IMR-90 (cell line): Measurements from ENCODE around the gene PSMD8. TPM values are rescaled to one million over a fixed set of nuclear protein-coding genes. Genes with fewer than 3 reads are reported as not detected.

Experiments used
- ATAC-seq: fragments of 200-7000 bp; cut with Tn5 transposase; 2 replicates; pipeline ENCODE4 v1.9.1; 2020; ENCODE audit warnings: low read depth, mild to moderate bottlenecking, moderate library complexity
- Bru-seq: library from RNA; stranded (reverse); fragments of 400-500 nt; gene quantifications from one replicate; lab custom pipeline; 2021; lab: Mats Ljungman, UMichigan
- BruChase-seq, 2 experiments: library from RNA; stranded (reverse); fragments of 400-500 nt; gene quantifications; one replicate each; lab custom pipeline; 2021; lab: Mats Ljungman, UMichigan
- BruUV-seq: library from RNA; stranded (reverse); fragments of 400-500 nt; replicated peaks from 2 replicates; lab custom pipeline; 2021; lab: Mats Ljungman, UMichigan
- CTCF ChIA-PET: fragments of 300-600 bp; formaldehyde crosslinking; extraction: SDS; loops from one replicate; lab custom pipeline; 2021; ENCODE audit warnings: antibody characterized with exemption; lab: Yijun Ruan, JAX
- POLR2A ChIA-PET: fragments of 300-600 bp; sonication (Branson Sonifier 250); formaldehyde crosslinking; loops from one replicate; lab custom pipeline; 2022; ENCODE audit warnings: antibody characterized with exemption; ENCODE audit not compliant: unreplicated experiment; lab: Charles Lee
- DNase-seq: peaks from one replicate; pipeline ENCODE4 v3.0.0; 2013
- H2AFZ ChIP-seq: replicated peaks from 2 replicates; pipeline ENCODE3; 2013; ENCODE audit warnings: low read length, mild to moderate bottlenecking; ENCODE audit not compliant: poor library complexity
- H2AK5ac ChIP-seq: 2 replicates; pipeline ENCODE4 v1.6.1; 2013; ENCODE audit warnings: low read depth, low read length, inconsistent platforms
- H2AK9ac ChIP-seq: replicated peaks from 2 replicates; pipeline ENCODE3; 2013; ENCODE audit warnings: mild to moderate bottlenecking, low read depth, low read length, moderate library complexity; ENCODE audit not compliant: poor library complexity
- H2BK120ac ChIP-seq: 2 replicates; pipeline ENCODE4 v1.6.1; 2013; ENCODE audit warnings: low read depth, low read length, inconsistent platforms
- H2BK15ac ChIP-seq: 3 replicates; pipeline ENCODE4 v1.6.1; 2013; ENCODE audit warnings: low read depth, low read length, inconsistent platforms
- H2BK20ac ChIP-seq: 2 replicates; pipeline ENCODE4 v1.6.1; 2013; ENCODE audit warnings: low read depth, mild to moderate bottlenecking, inconsistent platforms, low read length, moderate library complexity
- H2BK5ac ChIP-seq: 2 replicates; pipeline ENCODE4 v1.6.1; 2013; ENCODE audit warnings: mild to moderate bottlenecking, low read depth, low read length, inconsistent platforms; ENCODE audit not compliant: poor library complexity, severe bottlenecking
- H3K14ac ChIP-seq: replicated peaks from 2 replicates; pipeline ENCODE4 v1.6.1; 2013; ENCODE audit warnings: low read depth, low read length, inconsistent platforms
- H3K18ac ChIP-seq: 2 replicates; pipeline ENCODE4 v1.6.1; 2013; ENCODE audit warnings: low read depth, low read length, control low read depth
- H3K23ac ChIP-seq: 2 replicates; pipeline ENCODE4 v1.6.1; 2013; ENCODE audit warnings: low read depth, low read length, inconsistent platforms
- H3K27ac ChIP-seq: 2 replicates; pipeline ENCODE4 v1.5.1; 2013; ENCODE audit warnings: mild to moderate bottlenecking, control low read depth, low read length; ENCODE audit not compliant: insufficient read depth
- H3K27me3 ChIP-seq: 2 replicates; pipeline ENCODE4 v1.6.1; 2013; ENCODE audit warnings: low read length; ENCODE audit not compliant: control insufficient read depth, insufficient read depth
- H3K36me3 ChIP-seq: 2 replicates; pipeline ENCODE4 v1.6.1; 2013; ENCODE audit warnings: low read length, mixed read lengths; ENCODE audit not compliant: control insufficient read depth, insufficient read depth
- H3K4ac ChIP-seq: 2 replicates; pipeline ENCODE4 v1.6.1; 2013; ENCODE audit warnings: low read depth, low read length, inconsistent platforms
- H3K4me1 ChIP-seq: 2 replicates; pipeline ENCODE4 v1.6.1; 2013; ENCODE audit warnings: low read length, mixed read lengths; ENCODE audit not compliant: control insufficient read depth, insufficient read depth
- H3K4me2 ChIP-seq: 2 replicates; pipeline ENCODE4 v1.6.1; 2013; ENCODE audit warnings: low read depth, mild to moderate bottlenecking, control low read depth, low read length, moderate library complexity
- H3K4me3 ChIP-seq: 2 replicates; pipeline ENCODE4 v1.5.1; 2013; ENCODE audit warnings: low read depth, mild to moderate bottlenecking, control low read depth, low read length, moderate library complexity; ENCODE audit not compliant: insufficient read depth
- H3K56ac ChIP-seq: 2 replicates; pipeline ENCODE4 v1.6.1; 2013; ENCODE audit warnings: low read length, inconsistent platforms; ENCODE audit not compliant: insufficient read depth; ENCODE audit errors: extremely low read depth
- H3K79me1 ChIP-seq, 2 experiments: 2 replicates each; pipeline ENCODE4 v1.6.1; 2013; ENCODE audit warnings: low read length in 2 of 2, inconsistent platforms in 1 of 2, low read depth in 1 of 2
- H3K9ac ChIP-seq: 2 replicates; pipeline ENCODE4 v1.6.1; 2013; ENCODE audit warnings: low read depth, low read length, control low read depth
- H3K9me1 ChIP-seq: 2 replicates; pipeline ENCODE4 v1.6.1; 2013; ENCODE audit warnings: low read length, inconsistent platforms; ENCODE audit not compliant: insufficient read depth
- H3K9me3 ChIP-seq: 2 replicates; pipeline ENCODE4 v1.6.1; 2013; ENCODE audit warnings: low read length; ENCODE audit not compliant: control insufficient read depth, insufficient read depth
- H4K20me1 ChIP-seq: 2 replicates; pipeline ENCODE4 v1.6.1; 2013; ENCODE audit warnings: low read length, inconsistent platforms; ENCODE audit not compliant: insufficient read depth
- H4K5ac ChIP-seq: 2 replicates; pipeline ENCODE4 v1.6.1; 2013; ENCODE audit warnings: mild to moderate bottlenecking, low read depth, low read length, control low read depth
- H4K8ac ChIP-seq, 2 experiments: 2 replicates each; pipeline ENCODE4 v1.6.1; 2013; ENCODE audit warnings: low read depth in 2 of 2, low read length in 2 of 2, control low read depth in 1 of 2, inconsistent platforms in 1 of 2
- H4K91ac ChIP-seq: 2 replicates; pipeline ENCODE4 v1.6.1; 2013; ENCODE audit warnings: low read depth, low read length, inconsistent platforms; ENCODE audit not compliant: insufficient read depth
- CEBPB ChIP-seq: IDR thresholded peaks from 2 replicates; pipeline ENCODE4 v1.6.1; 2012; ENCODE audit warnings: low read depth, low read length, improper control_type of control experiment
- CHD1 ChIP-seq: IDR thresholded peaks from 2 replicates; pipeline ENCODE4 v1.6.1; 2012; ENCODE audit warnings: low read depth, low read length, improper control_type of control experiment
- ELK1 ChIP-seq: fragments of 150-350 bp; IDR thresholded peaks from 2 replicates; pipeline ENCODE4 v1.6.1; 2016; ENCODE audit warnings: low read depth, mild to moderate bottlenecking, low read length, moderate library complexity, borderline replicate concordance
- FOS ChIP-seq: fragments of 150-350 bp; IDR thresholded peaks from 2 replicates; pipeline ENCODE4 v1.6.1; 2016; ENCODE audit warnings: low read depth, low read length
- MAFK ChIP-seq: IDR thresholded peaks from 2 replicates; pipeline ENCODE4 v1.6.1; 2012; ENCODE audit warnings: low read depth, low read length, improper control_type of control experiment
- MAZ ChIP-seq: IDR thresholded peaks from 2 replicates; pipeline ENCODE4 v1.6.1; 2012; ENCODE audit warnings: low read depth, mild to moderate bottlenecking, low read length, improper control_type of control experiment, moderate library complexity, borderline replicate concordance
- MXI1 ChIP-seq: IDR thresholded peaks from 2 replicates; pipeline ENCODE4 v1.6.1; 2012; ENCODE audit warnings: low read depth, mild to moderate bottlenecking, low read length, moderate library complexity, borderline replicate concordance
- NFE2L2 ChIP-seq: fragments of 150-350 bp; IDR thresholded peaks from 2 replicates; pipeline ENCODE4 v1.6.1; 2016; ENCODE audit warnings: low read depth, mild to moderate bottlenecking, low read length
- POLR2A ChIP-seq: IDR thresholded peaks from 2 replicates; pipeline ENCODE4 v1.6.1; 2012; ENCODE audit warnings: mild to moderate bottlenecking, low read depth, low read length
- RAD21 ChIP-seq: IDR thresholded peaks from 2 replicates; pipeline ENCODE4 v1.6.1; 2012; ENCODE audit warnings: low read length, improper control_type of control experiment
- RCOR1 ChIP-seq: IDR thresholded peaks from 2 replicates; pipeline ENCODE4 v1.6.1; 2012; ENCODE audit warnings: mild to moderate bottlenecking, low read length, improper control_type of control experiment; ENCODE audit not compliant: insufficient replicate concordance
- RFX5 ChIP-seq: IDR thresholded peaks from 2 replicates; pipeline ENCODE4 v1.8.0; 2012; ENCODE audit warnings: low read depth, mild to moderate bottlenecking, low read length, moderate library complexity
- USF2 ChIP-seq: fragments of 150-350 bp; IDR thresholded peaks from 2 replicates; pipeline ENCODE4 v1.6.1; 2017; ENCODE audit warnings: mild to moderate bottlenecking, antibody characterized with exemption, low read length, low read depth
- WGBS, 2 experiments: methylation state at CpG; one replicate each; pipeline versions ENCODE4 v1.1.5 to v1.1.7; 2013; ENCODE audit warnings: missing lambda C conversion rate in 2 of 2; ENCODE audit not compliant: insufficient read length in 1 of 2; ENCODE audit errors: extremely low coverage in 2 of 2; 5-methylcytosine and 5-hydroxymethylcytosine counted together
- dilution Hi-C: fragments of 300-500 bp; cut with HindIII; formaldehyde crosslinking; loops from one replicate; pipeline ENCODE4 v1.14.3; 2018; ENCODE audit warnings: low sequenced_read_pairs; ENCODE audit not compliant: unreplicated experiment
- in situ Hi-C: fragments of 300-500 bp; cut with MboI; formaldehyde crosslinking; loops from 3 replicates; pipeline ENCODE4 v1.14.3; 2019; ENCODE audit warnings: low sequenced_read_pairs, inconsistent platforms, mixed read lengths
- intact Hi-C: fragments of 100-400 bp; cut with micrococcal nuclease; formaldehyde crosslinking; loops from 2 replicates; pipeline ENCODE4 v1.10.0; 2022
- long read RNA-seq: library from polyadenylated mRNA; unstranded; transcript quantifications from one replicate; pipeline ENCODE4 v2.0.0, GENCODE V29; 2021; ENCODE audit not compliant: unreplicated experiment
- polyA plus RNA-seq, 3 experiments: library from polyadenylated mRNA; depleted of rRNA; stranded (reverse); fragments of >200 nt; gene quantifications; 2 replicates each; pipeline ENCODE4 v1.2.3, GENCODE V29; 2012; ENCODE audit warnings: low replicate concordance in 1 of 3
- total RNA-seq: library from RNA; depleted of rRNA; stranded (reverse); fragments of >200 nt; gene quantifications from 2 replicates; pipeline ENCODE4 v1.2.3, GENCODE V29; 2012; rRNA removed

PSMD8 gene
- total RNA-seq = 502 and 644 TPM in 2 replicates
- polyA plus RNA-seq (2012; rRNA removed) = 475 and 538 TPM in 2 replicates
- 171 and 501 TPM in 2 replicates for polyA plus RNA-seq (2012; cell fraction: cytosol; rRNA removed)
- 160 and 200 TPM in 2 replicates for polyA plus RNA-seq (2012; cell fraction: nucleus; rRNA removed; ENCODE audit: low replicate concordance)
- percentile 80 among the genes with signal in this experiment for Bru-seq, nascent RNA
- percentile 82 among the genes with signal in this experiment for BruChase-seq, experiment 1, labeled RNA remaining after a 6-hour chase
- BruChase-seq, experiment 2, labeled RNA remaining after a 2-hour chase = percentile 71 among the genes with signal in this experiment
- long read RNA-seq, transcript PSMD8-201 (7 exons, 1,553 nt) = major isoform, 195 of 224 reads
- long read RNA-seq, transcript PSMD8-208 (6 exons, 771 nt) = minor isoform, 5 of 224 reads
- long read RNA-seq, partial matches to known transcripts = 12 of 224 reads
- long read RNA-seq, other reads (novel, unspliced or antisense) = 12 of 224 reads

- peaks cover 18% of the 10 kb centered on the region for H3K36me3 ChIP-seq
- H4K20me1 ChIP-seq = peaks cover 38% of the 10 kb centered on the region
- H4K5ac ChIP-seq = peak within 1 kb of the TSS; percentile 81
- peak within 1 kb of the TSS; percentile 86 to 98 for H4K8ac ChIP-seq
- in situ Hi-C loops (no loop called here), dilution Hi-C loops (no loop called here), intact Hi-C loops (loop anchor here (2.0 kb wide), 2 partner anchors 14 to 38 kb away; partner anchors contain the start of genes GGN and SPRED3)
- peak within 1 kb of the TSS; percentile 99 for H3K14ac ChIP-seq
- peaks cover 5% of the 10 kb centered on the region; the same call in 1 of the 2 replicates for H3K27me3 ChIP-seq
- peak within 1 kb of the TSS; percentile 64 for H2BK120ac ChIP-seq
- H3K4me2 ChIP-seq = peak within 1 kb of the TSS; percentile 84
- H3K18ac ChIP-seq = peak within 1 kb of the TSS; percentile 61
- H2AFZ ChIP-seq = peak within 1 kb of the TSS; percentile 96
- peaks cover 19% of the 10 kb centered on the region for H3K9me1 ChIP-seq
- H3K56ac ChIP-seq = peak within 1 kb of the TSS; percentile 92
- ChIA-PET POLR2A (interaction anchor here (1.0 to 1.2 kb wide), 2 partner anchors 13 to 123 kb away, joined by 3 to 12 read pairs; partner anchors contain the start of genes GGN and SPRED3), CTCF (interaction anchor here (0.6 to 1.1 kb wide), 6 partner anchors 12 to 578 kb away, joined by 4 to 10 read pairs (median 4); partner anchors contain the start of genes FAM98C and GGN)
- no peaks in the 10 kb centered on the region for H3K9me3 ChIP-seq
- BruUV-seq = no TSS peak
- 0% methylated on average over 53 of the region's 65 CpGs; no CpG with 5 or more reads in 1 of the 2 experiments for WGBS, 2 experiments
- H3K4me1 ChIP-seq = peaks cover 12% of the 10 kb centered on the region
- peaks cover 16 to 48% of the 10 kb centered on the region in 2 experiments; a peak in 3 of 4 replicates for H3K79me1 ChIP-seq
- H2BK5ac ChIP-seq = peak within 1 kb of the TSS; percentile 65
- H3K4me3 ChIP-seq = peak within 1 kb of the TSS; percentile 59
- peak within 1 kb of the TSS; percentile 96 for H3K4ac ChIP-seq
- peak; percentile 97 for DNase-seq
- peak within 1 kb of the TSS; percentile 86 for H3K27ac ChIP-seq
- peak within 1 kb of the TSS; percentile 99 for H2AK9ac ChIP-seq
- peak; percentile 99 for ATAC-seq
- peak within 1 kb of the TSS; percentile 88 for H2AK5ac ChIP-seq
- H2BK15ac ChIP-seq = peak within 1 kb of the TSS; percentile 48; the same call in 1 of the 3 replicates
- H2BK20ac ChIP-seq = peak within 1 kb of the TSS; percentile 27; the same call in 1 of the 2 replicates
- peak within 1 kb of the TSS; percentile 87 for H4K91ac ChIP-seq
- H3K9ac ChIP-seq = peak within 1 kb of the TSS; percentile 88
- peak within 1 kb of the TSS; percentile 95; the same call in 1 of the 2 replicates for H3K23ac ChIP-seq
- TF ChIP-seq USF2 = no peak
- TF ChIP-seq MXI1 = peak; percentile 16; the same call in 1 of the 2 replicates
- TF ChIP-seq FOS = 0 out of 2 replicates have a peak, but pooled peaks have one; percentile 16
- peak; percentile 98 for TF ChIP-seq POLR2A
- no peak for TF ChIP-seq RFX5
- TF ChIP-seq RCOR1 = no peak
- TF ChIP-seq ELK1 = no peak
- TF ChIP-seq CEBPB = no peak
- TF ChIP-seq NFE2L2 = no peak
- TF ChIP-seq MAZ = peak; percentile 54; the same call in 1 of the 2 replicates
- TF ChIP-seq MAFK = no peak
- peak; percentile 27; the same call in 1 of the 2 replicates for TF ChIP-seq CHD1
- TF ChIP-seq RAD21 = 0 out of 2 replicates have a peak, but pooled peaks have one; percentile 6
These were observed at the start of gene PSMD8 for GRCh38 chr19:38374332-38375097. Gene PSMD8 (plus strand): TSS chr19:38374571. CDS start chr19:38374602, 31 bp downstream.
